Activated naive CD8-positive, alpha-beta T cell treated with anti-CD3 and anti-CD28 coated beads, Interleukin-2, amount 50 U/mL, for 24 hours (primary cell): ENCODE results near the gene TBC1D26.
"Not testable (repeated sequence)": the region's sequence is repeated elsewhere in the genome, so short reads cannot be mapped to it uniquely, and the experiment has no call there.

ENCODE experiments used
- ATAC-seq: fragments of 150-1000 bp; cut with Tn5 transposase; one replicate; pipeline ENCODE4 v1.10.0; 2021
- DNase-seq: peaks from one replicate; pipeline ENCODE4 v3.0.0; 2021
- H3K27ac Mint-ChIP-seq: one replicate; pipeline ENCODE4 v1.8.0; 2021; ENCODE audit warnings: mild to moderate bottlenecking, mixed read lengths
- H3K27me3 Mint-ChIP-seq: one replicate; pipeline ENCODE4 v1.8.0; 2021; ENCODE audit warnings: mixed read lengths
- H3K36me3 Mint-ChIP-seq: one replicate; pipeline ENCODE4 v1.8.0; 2021; ENCODE audit warnings: low read depth, mixed read lengths
- H3K4me1 Mint-ChIP-seq: one replicate; pipeline ENCODE4 v1.8.0; 2021; ENCODE audit warnings: mixed read lengths
- H3K4me3 Mint-ChIP-seq: one replicate; pipeline ENCODE4 v1.8.0; 2021; ENCODE audit warnings: mild to moderate bottlenecking, moderate library complexity, mixed read lengths
- H3K9me3 Mint-ChIP-seq: one replicate; pipeline ENCODE4 v1.8.0; 2021; ENCODE audit warnings: mixed read lengths

Gene TBC1D26

GRCh38 chr17:15779119-15779518 lies 47.0 kb downstream of the TBC1D26 start:
- Mint-ChIP-seq H3K36me3 (peaks cover 12% of the 10 kb centered on the region), H3K4me1 (peaks cover 2% of the 10 kb centered on the region), H3K27ac (no peak overlapping the region), H3K9me3 (peaks cover 38% of the 10 kb centered on the region), H3K4me3 (no peak overlapping the region), H3K27me3 (peaks cover 32% of the 10 kb centered on the region)
- ATAC-seq, result no peak
- DNase-seq, result no peak

GRCh38 chr17:15780188-15780587 lies 48.1 kb downstream of the TBC1D26 start:
- peaks cover 2% of the 10 kb centered on the region for H3K4me1 Mint-ChIP-seq
- no peak overlapping the region for H3K4me3 Mint-ChIP-seq
- peaks cover 12% of the 10 kb centered on the region for H3K36me3 Mint-ChIP-seq
- peaks cover 34% of the 10 kb centered on the region for H3K9me3 Mint-ChIP-seq
- H3K27me3 Mint-ChIP-seq, result peaks cover 37% of the 10 kb centered on the region
- no peak for DNase-seq
- ATAC-seq, result no peak
- no peak overlapping the region for H3K27ac Mint-ChIP-seq

- H3K27ac Mint-ChIP-seq, result no peak overlapping the region
- H3K4me1 Mint-ChIP-seq, result peaks cover 7% of the 10 kb centered on the region
- no peak overlapping the region for H3K4me3 Mint-ChIP-seq
- peaks cover 12% of the 10 kb centered on the region for H3K36me3 Mint-ChIP-seq
- ATAC-seq (no peak), DNase-seq (peak; percentile 10)
- H3K27me3 Mint-ChIP-seq, result peaks cover 39% of the 10 kb centered on the region
- H3K9me3 Mint-ChIP-seq, result peaks cover 13% of the 10 kb centered on the region
Measured at GRCh38 chr17:15782866-15783265, 50.8 kb downstream of the TBC1D26 start.

- ATAC-seq, result no peak
- no peak overlapping the region for H3K27ac Mint-ChIP-seq
- peaks cover 36% of the 10 kb centered on the region for H3K27me3 Mint-ChIP-seq
- no peak for DNase-seq
- H3K4me3 Mint-ChIP-seq, result no peak overlapping the region
- peaks cover 9% of the 10 kb centered on the region for H3K9me3 Mint-ChIP-seq
- H3K4me1 Mint-ChIP-seq, result peaks cover 7% of the 10 kb centered on the region
- H3K36me3 Mint-ChIP-seq, result peaks cover 10% of the 10 kb centered on the region
Measured at GRCh38 chr17:15783461-15783860, 51.4 kb downstream of the TBC1D26 start.

GRCh38 chr17:15784351-15784750 lies 52.3 kb downstream of the TBC1D26 start:
- ATAC-seq, H3K9me3 Mint-ChIP-seq, H3K4me3 Mint-ChIP-seq, H3K27ac Mint-ChIP-seq, DNase-seq, H3K4me1 Mint-ChIP-seq, H3K36me3 Mint-ChIP-seq: not testable (repeated sequence)
- H3K27me3 Mint-ChIP-seq, result peaks cover 36% of the 10 kb centered on the region

GRCh38 chr17:15787363-15788075 lies 55.4 kb downstream of the TBC1D26 start:
- not testable (repeated sequence) for DNase-seq, H3K36me3 Mint-ChIP-seq, ATAC-seq, H3K27ac Mint-ChIP-seq, H3K9me3 Mint-ChIP-seq, H3K4me3 Mint-ChIP-seq, H3K4me1 Mint-ChIP-seq
- peaks cover 28% of the 10 kb centered on the region for H3K27me3 Mint-ChIP-seq

- not testable (repeated sequence) for H3K27ac Mint-ChIP-seq, ATAC-seq, H3K4me1 Mint-ChIP-seq, H3K9me3 Mint-ChIP-seq, H3K36me3 Mint-ChIP-seq, H3K4me3 Mint-ChIP-seq, DNase-seq
- peaks cover 24% of the 10 kb centered on the region for H3K27me3 Mint-ChIP-seq
Measured at GRCh38 chr17:15788365-15788764, 56.3 kb downstream of the TBC1D26 start.
